ENCODE data around the gene SQOR.

Gene SQOR

DNA sequence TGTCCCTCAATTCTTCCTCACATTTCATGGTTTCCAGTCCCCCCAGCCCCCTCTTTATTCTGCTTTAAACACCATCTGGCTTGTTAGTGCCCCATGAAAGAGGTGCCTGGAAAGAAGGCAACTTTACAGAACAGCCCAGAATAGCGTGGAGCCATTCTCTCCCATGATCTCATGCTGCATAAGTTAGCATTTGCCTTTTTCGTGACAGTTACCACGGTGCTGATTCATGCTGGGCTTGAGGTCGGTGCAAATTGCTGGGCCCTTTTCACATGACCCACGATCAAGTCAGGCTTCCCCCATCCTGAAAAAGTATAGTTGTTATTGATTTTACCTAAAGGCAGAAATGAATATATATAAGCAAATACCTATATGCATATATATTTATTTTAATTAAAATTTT lies 29.6 kb downstream of the SQOR start:
- Histone ChIP-seq H3K9ac (ENCODE audit: low read depth, low read length) (no peak overlapping the region), H3K9me3 (ENCODE audit: insufficient read depth, low read depth, low read length) (no peaks in the 10 kb centered on the region), H3K27me3 (ENCODE audit: insufficient read depth, low read length) (no peaks in the 10 kb centered on the region), H3K36me3 (ENCODE audit: insufficient read depth, low read length) (no peaks in the 10 kb centered on the region), H3K27ac (ENCODE audit: low read depth, low read length) (no peak overlapping the region), H3K4me1 (ENCODE audit: insufficient read depth, low read length) (peaks cover 3% of the 10 kb centered on the region; the same call in 1 of the 2 replicates), H3K4me3 (ENCODE audit: low read length) (no peak overlapping the region)
- 59% methylated on average over 4 of the region's 5 CpGs for WGBS

DNA sequence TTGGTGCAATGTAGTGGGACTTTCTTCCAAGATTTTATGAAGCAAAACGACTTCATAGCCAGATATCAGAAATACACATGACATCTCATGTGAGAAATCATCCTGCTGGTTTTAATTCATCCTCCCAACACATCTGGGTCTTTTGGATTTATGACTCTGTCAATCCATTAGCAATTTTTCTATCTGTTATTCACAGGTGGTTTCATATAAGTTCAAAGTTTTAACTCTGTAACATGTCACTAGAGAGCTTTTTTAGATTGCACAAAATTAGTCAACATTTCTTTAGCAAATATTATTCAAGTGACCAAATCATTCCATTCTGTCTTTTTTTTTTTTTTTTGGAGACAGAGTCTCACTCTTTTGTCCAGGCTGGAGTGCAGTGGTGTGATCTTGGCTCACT lies 30.4 kb downstream of the SQOR start:
- 81% methylated on average over 1 of the region's 1 CpG for WGBS
- H3K27me3 ChIP-seq (ENCODE audit: insufficient read depth, low read length), result no peaks in the 10 kb centered on the region
- H3K36me3 ChIP-seq (ENCODE audit: insufficient read depth, low read length), result no peaks in the 10 kb centered on the region

DNA sequence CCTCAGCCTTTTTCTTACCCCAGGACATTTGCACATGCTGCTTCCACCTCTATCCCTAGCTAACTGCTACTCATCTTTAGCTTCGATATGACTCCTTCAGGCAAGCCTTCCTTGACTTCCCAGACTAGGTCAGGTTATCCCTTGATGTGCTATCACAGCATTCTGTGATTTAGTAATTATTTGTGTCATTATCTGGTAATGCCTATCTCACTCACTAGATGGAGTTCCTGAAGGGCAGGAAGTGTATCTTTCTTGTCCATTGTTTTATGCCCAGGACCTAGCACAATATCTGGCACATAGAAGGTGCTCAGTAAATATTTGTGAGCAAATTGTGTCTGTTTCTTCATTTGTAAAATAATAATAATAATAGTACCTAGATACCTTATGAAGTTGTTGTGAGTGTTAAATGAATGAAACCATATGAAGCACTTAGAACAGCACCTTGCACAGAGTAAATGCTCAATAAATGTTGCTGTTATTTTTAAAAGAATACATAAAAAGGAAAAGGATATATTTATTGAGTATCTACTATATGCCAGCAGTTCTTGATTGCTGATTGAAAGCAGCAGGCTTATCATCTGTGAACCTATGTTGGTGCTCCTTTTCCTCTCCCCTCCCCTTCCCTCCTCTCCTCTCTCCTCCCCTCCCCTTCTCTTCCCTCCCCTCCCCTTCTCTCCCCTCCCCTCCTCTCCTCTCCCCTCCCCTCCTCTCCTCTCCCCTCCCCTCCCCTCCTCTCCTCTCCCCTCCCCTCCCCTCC lies 31.5 kb downstream of the SQOR start:
- no peak overlapping the region for H3K4me3 ChIP-seq (ENCODE audit: low read length)
- no peak overlapping the region for H3K9ac ChIP-seq (ENCODE audit: low read depth, low read length)
- H3K27ac ChIP-seq (ENCODE audit: low read depth, low read length), result no peak overlapping the region
- no peaks in the 10 kb centered on the region for H3K4me1 ChIP-seq (ENCODE audit: insufficient read depth, low read length)
- no peaks in the 10 kb centered on the region for H3K27me3 ChIP-seq (ENCODE audit: insufficient read depth, low read length)
- H3K36me3 ChIP-seq (ENCODE audit: insufficient read depth, low read length), result no peaks in the 10 kb centered on the region
- WGBS, result 88% methylated on average over 1 of the region's 1 CpG
- H3K9me3 ChIP-seq (ENCODE audit: insufficient read depth, low read depth, low read length), result no peaks in the 10 kb centered on the region

More for the DNA sequence above, 30.4 kb downstream of the SQOR start:
- no peak overlapping the region for H3K9ac ChIP-seq (ENCODE audit: low read depth, low read length)
- H3K4me3 ChIP-seq (ENCODE audit: low read length), result no peak overlapping the region
- H3K4me1 ChIP-seq (ENCODE audit: insufficient read depth, low read length), result peaks cover 2% of the 10 kb centered on the region; the same call in 1 of the 2 replicates
- H3K27ac ChIP-seq (ENCODE audit: low read depth, low read length), result no peak overlapping the region
- H3K9me3 ChIP-seq (ENCODE audit: insufficient read depth, low read depth, low read length), result no peaks in the 10 kb centered on the region

DNA sequence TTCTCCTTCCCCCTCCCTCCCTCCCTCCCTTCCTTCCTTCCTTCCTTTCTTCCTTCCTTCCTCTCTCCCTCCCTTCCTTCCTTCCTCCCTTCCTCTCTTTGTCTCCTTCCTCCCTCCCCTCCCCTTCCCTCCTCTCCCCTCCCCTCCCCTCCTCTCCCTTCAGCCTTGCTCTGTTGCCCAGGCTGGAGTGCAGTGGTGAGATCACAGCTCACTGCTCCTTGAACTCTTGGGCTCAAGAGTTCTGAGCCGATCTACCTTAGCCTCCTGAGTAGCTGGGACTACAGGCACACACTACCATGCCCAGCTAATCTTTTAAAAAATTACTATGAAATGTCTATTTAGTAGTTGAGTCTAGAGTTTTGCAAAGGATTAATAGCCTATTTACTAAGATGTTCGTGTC lies 32.2 kb downstream of the SQOR start:
- H3K9ac ChIP-seq (ENCODE audit: low read depth, low read length), result no peak overlapping the region
- no peaks in the 10 kb centered on the region for H3K27me3 ChIP-seq (ENCODE audit: insufficient read depth, low read length)
- H3K9me3 ChIP-seq (ENCODE audit: insufficient read depth, low read depth, low read length), result no peaks in the 10 kb centered on the region
- WGBS, result 76% methylated on average over 2 of the region's 2 CpGs
- no peaks in the 10 kb centered on the region for H3K4me1 ChIP-seq (ENCODE audit: insufficient read depth, low read length)
- no peak overlapping the region for H3K27ac ChIP-seq (ENCODE audit: low read depth, low read length)
- no peak overlapping the region for H3K4me3 ChIP-seq (ENCODE audit: low read length)
- H3K36me3 ChIP-seq (ENCODE audit: insufficient read depth, low read length), result no peaks in the 10 kb centered on the region

DNA sequence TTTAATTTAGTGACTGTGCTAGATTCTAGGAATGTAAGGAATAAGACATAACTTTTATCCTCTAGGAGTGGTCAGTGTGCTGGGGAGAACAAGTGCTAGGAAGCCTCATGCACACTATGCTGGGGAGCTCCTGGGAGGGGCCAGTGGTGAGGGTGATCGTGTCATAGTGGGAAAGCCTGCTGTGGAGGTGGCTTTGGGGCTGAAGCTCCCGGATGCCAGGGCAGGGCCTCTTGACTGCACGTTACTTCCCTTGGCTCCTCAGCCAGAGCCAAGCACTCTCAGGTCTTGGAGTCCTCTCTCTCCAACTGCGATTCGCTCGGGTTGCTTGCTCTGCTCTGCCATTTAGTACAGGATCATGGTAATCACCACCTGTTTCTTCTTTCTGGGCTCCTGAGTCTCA lies 33.6 kb downstream of the SQOR start:
- H3K4me3 ChIP-seq (ENCODE audit: low read length), result no peak overlapping the region
- no peak overlapping the region for H3K9ac ChIP-seq (ENCODE audit: low read depth, low read length)
- no peak overlapping the region for H3K27ac ChIP-seq (ENCODE audit: low read depth, low read length)
- no peaks in the 10 kb centered on the region for H3K9me3 ChIP-seq (ENCODE audit: insufficient read depth, low read depth, low read length)
- no peaks in the 10 kb centered on the region for H3K27me3 ChIP-seq (ENCODE audit: insufficient read depth, low read length)
- no peaks in the 10 kb centered on the region for H3K36me3 ChIP-seq (ENCODE audit: insufficient read depth, low read length)
- 87% methylated on average over 6 of the region's 6 CpGs for WGBS
- no peaks in the 10 kb centered on the region for H3K4me1 ChIP-seq (ENCODE audit: insufficient read depth, low read length)

DNA sequence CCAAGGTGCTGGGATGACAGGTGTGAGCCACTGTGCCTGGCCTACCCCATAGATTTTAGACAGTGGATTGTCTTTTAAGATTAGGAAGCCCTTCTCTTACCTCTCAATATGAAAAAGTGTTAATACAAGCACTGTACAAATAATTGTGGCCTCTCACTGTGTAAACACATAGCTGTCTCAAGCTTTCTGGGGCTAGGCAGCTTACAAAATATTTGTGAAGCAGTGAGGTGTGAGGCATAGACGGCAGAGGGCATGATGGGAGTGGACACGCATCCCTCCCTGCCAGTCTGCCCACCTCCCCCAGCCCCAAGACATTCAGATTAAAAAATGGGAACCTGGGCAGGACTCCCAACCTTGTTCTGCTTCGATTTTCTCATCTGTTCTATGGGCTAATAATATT lies 34.6 kb downstream of the SQOR start:
- no peaks in the 10 kb centered on the region for H3K36me3 ChIP-seq (ENCODE audit: insufficient read depth, low read length)
- H3K27ac ChIP-seq (ENCODE audit: low read depth, low read length), result no peak overlapping the region
- H3K9ac ChIP-seq (ENCODE audit: low read depth, low read length), result no peak overlapping the region
- no peaks in the 10 kb centered on the region for H3K4me1 ChIP-seq (ENCODE audit: insufficient read depth, low read length)
- H3K4me3 ChIP-seq (ENCODE audit: low read length), result no peak overlapping the region
- WGBS, result 89% methylated on average over 3 of the region's 3 CpGs
- no peaks in the 10 kb centered on the region for H3K27me3 ChIP-seq (ENCODE audit: insufficient read depth, low read length)
- no peaks in the 10 kb centered on the region for H3K9me3 ChIP-seq (ENCODE audit: insufficient read depth, low read depth, low read length)

DNA sequence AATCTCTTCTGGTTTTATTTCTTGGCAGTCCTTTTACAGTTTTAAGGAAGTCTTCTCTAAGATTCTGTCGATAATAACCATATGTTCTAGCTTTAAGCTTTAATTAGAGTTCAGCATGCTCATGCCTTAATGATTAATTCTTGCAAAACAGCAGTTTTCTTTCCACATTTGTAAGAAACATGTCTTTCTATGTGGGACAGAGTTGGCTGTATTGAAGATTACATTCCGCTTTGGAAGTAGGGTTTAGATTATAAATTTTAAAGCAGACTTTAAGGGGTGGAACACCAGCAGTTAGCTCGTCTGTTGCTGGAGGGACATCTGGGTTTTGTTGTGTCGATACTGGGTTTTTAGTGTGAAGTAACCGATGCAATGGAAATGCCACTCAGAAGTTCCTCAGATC lies 35.3 kb downstream of the SQOR start:
- H3K9ac ChIP-seq (ENCODE audit: low read depth, low read length), result no peak overlapping the region
- H3K9me3 ChIP-seq (ENCODE audit: insufficient read depth, low read depth, low read length), result no peaks in the 10 kb centered on the region
- no peak overlapping the region for H3K27ac ChIP-seq (ENCODE audit: low read depth, low read length)
- 88% methylated on average over 5 of the region's 5 CpGs for WGBS
- no peak overlapping the region for H3K4me3 ChIP-seq (ENCODE audit: low read length)
- H3K4me1 ChIP-seq (ENCODE audit: insufficient read depth, low read length), result no peaks in the 10 kb centered on the region
- H3K36me3 ChIP-seq (ENCODE audit: insufficient read depth, low read length), result no peaks in the 10 kb centered on the region
- H3K27me3 ChIP-seq (ENCODE audit: insufficient read depth, low read length), result no peaks in the 10 kb centered on the region

DNA sequence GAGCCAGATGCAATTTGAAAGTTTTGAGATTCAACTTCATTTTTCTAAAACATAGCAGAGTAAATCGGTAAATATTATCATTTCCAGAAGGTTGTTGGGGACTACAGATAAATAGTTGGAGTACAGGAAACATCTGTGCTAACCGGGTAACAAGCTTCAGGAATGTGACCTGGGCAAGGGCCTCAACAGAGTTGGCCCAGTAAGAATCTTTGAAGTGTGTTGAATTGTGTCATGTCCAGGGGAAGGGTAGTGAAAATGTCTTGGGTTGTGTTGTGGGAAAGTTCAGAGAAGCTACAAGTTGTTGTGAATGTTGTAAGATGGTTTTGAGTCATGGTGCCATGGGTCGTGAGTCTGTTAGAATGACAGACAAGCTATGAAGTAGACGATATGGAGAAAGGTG lies 35.7 kb downstream of the SQOR start:
- H3K27me3 ChIP-seq (ENCODE audit: insufficient read depth, low read length), result no peaks in the 10 kb centered on the region
- no peaks in the 10 kb centered on the region for H3K4me1 ChIP-seq (ENCODE audit: insufficient read depth, low read length)
- no peak overlapping the region for H3K4me3 ChIP-seq (ENCODE audit: low read length)
- H3K9ac ChIP-seq (ENCODE audit: low read depth, low read length), result no peak overlapping the region
- 95% methylated on average over 4 of the region's 4 CpGs for WGBS
- no peaks in the 10 kb centered on the region for H3K9me3 ChIP-seq (ENCODE audit: insufficient read depth, low read depth, low read length)
- no peaks in the 10 kb centered on the region for H3K36me3 ChIP-seq (ENCODE audit: insufficient read depth, low read length)
- H3K27ac ChIP-seq (ENCODE audit: low read depth, low read length), result no peak overlapping the region

DNA sequence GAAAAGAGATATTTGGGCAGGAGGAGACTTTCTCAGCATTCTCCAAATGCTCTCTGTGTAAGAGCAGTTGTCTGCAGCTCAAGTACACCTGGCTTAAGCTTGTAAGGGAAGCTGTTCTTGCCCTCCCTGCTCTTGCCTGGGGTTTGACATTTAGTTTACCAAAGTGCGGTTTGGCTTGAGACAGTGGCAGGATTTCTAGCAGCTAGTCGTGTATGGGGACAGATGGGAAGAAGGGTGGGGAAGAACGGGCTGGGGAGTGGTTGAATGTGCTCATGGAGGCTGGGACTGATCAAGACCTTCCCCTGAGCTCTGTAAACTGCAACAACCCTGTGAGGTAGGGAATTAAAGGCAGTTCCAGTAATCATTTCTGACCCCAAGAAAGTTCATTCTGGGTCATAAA lies 39.8 kb downstream of the SQOR start:
- 77% methylated on average over 3 of the region's 3 CpGs for WGBS

DNA sequence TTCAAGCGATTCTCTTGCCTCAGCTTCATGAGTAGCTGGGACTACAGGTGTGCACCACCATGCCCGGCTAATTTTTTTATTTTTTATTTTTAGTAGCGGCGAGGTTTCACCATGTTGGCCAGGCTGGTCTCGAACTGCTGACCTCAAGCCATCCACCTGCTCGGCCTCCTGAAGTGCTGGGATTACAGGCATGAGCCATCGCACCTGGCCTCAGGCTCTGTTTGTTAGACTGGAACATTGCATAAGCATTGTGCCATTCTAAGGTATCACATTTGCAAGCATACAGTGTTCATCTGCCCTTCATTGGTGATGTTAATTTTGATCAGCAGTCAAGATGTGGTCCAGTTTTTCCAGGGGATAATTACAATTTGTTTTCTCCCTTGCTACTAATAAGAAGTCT lies 43.0 kb downstream of the SQOR start:
- H3K9me3 ChIP-seq (ENCODE audit: insufficient read depth, low read depth, low read length), result no peaks in the 10 kb centered on the region
- H3K9ac ChIP-seq (ENCODE audit: low read depth, low read length), result no peak overlapping the region
- no peaks in the 10 kb centered on the region for H3K4me1 ChIP-seq (ENCODE audit: insufficient read depth, low read length)
- H3K27me3 ChIP-seq (ENCODE audit: insufficient read depth, low read length), result no peaks in the 10 kb centered on the region
- WGBS, result 92% methylated on average over 7 of the region's 7 CpGs
- H3K27ac ChIP-seq (ENCODE audit: low read depth, low read length), result no peak overlapping the region
- H3K4me3 ChIP-seq (ENCODE audit: low read length), result no peak overlapping the region
- no peaks in the 10 kb centered on the region for H3K36me3 ChIP-seq (ENCODE audit: insufficient read depth, low read length)

More for the DNA sequence above, 39.8 kb downstream of the SQOR start:
- no peak overlapping the region for H3K4me3 ChIP-seq (ENCODE audit: low read length)
- H3K36me3 ChIP-seq (ENCODE audit: insufficient read depth, low read length), result no peaks in the 10 kb centered on the region
- no peaks in the 10 kb centered on the region for H3K27me3 ChIP-seq (ENCODE audit: insufficient read depth, low read length)
- no peak overlapping the region for H3K9ac ChIP-seq (ENCODE audit: low read depth, low read length)
- no peaks in the 10 kb centered on the region for H3K9me3 ChIP-seq (ENCODE audit: insufficient read depth, low read depth, low read length)
- H3K4me1 ChIP-seq (ENCODE audit: insufficient read depth, low read length), result no peaks in the 10 kb centered on the region
- H3K27ac ChIP-seq (ENCODE audit: low read depth, low read length), result no peak overlapping the region

DNA sequence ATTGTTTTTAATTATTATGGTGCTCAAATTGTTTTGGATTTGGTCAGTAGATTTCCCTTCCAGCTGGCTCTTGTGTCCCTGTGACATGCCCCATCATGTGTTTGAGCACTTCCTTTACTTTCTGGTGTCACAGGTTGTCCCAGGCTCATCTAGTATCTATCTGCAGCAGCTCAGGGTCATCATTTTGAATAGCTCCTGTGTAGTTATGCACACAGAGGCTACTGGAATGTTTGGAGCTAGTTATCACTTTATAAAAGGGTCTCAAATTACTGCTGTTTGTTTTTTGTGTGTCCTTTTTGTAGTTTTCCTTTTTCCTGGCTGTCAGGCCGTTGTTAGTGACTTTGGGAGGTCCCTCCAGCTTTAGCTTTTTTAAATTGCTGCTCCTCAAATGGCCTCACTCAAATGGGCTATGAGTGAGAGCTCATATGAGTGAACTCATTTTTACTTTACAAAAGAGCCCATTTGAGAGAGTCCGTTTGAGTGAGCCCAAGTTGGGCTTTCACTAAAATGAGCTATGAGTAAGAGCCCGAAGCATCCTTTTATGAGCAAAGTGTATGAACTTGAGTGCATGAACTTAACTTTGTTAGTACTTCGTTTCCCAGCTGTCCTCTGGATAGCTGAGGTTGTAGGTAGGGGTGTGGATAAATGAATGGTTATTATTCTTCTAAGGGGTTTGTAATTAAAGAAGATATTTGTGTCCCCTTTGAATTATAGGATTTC lies 43.8 kb downstream of the SQOR start:
- H3K4me3 ChIP-seq (ENCODE audit: low read length), result no peak overlapping the region
- no peaks in the 10 kb centered on the region for H3K4me1 ChIP-seq (ENCODE audit: insufficient read depth, low read length)
- H3K27ac ChIP-seq (ENCODE audit: low read depth, low read length), result no peak overlapping the region
- no peak overlapping the region for H3K9ac ChIP-seq (ENCODE audit: low read depth, low read length)
- H3K9me3 ChIP-seq (ENCODE audit: insufficient read depth, low read depth, low read length), result no peaks in the 10 kb centered on the region
- H3K27me3 ChIP-seq (ENCODE audit: insufficient read depth, low read length), result no peaks in the 10 kb centered on the region
- 84% methylated on average over 4 of the region's 4 CpGs for WGBS
- no peaks in the 10 kb centered on the region for H3K36me3 ChIP-seq (ENCODE audit: insufficient read depth, low read length)
